Inferior parietal cortex (tissue), 1 donor: Measurements from ENCODE around the gene PLXNB3.

Experiments
- DNase-seq: peaks from one replicate; pipeline ENCODE4 v3.0.0-alpha.2; 2016; ENCODE audit errors: extremely low spot score

Gene PLXNB3

DNA sequence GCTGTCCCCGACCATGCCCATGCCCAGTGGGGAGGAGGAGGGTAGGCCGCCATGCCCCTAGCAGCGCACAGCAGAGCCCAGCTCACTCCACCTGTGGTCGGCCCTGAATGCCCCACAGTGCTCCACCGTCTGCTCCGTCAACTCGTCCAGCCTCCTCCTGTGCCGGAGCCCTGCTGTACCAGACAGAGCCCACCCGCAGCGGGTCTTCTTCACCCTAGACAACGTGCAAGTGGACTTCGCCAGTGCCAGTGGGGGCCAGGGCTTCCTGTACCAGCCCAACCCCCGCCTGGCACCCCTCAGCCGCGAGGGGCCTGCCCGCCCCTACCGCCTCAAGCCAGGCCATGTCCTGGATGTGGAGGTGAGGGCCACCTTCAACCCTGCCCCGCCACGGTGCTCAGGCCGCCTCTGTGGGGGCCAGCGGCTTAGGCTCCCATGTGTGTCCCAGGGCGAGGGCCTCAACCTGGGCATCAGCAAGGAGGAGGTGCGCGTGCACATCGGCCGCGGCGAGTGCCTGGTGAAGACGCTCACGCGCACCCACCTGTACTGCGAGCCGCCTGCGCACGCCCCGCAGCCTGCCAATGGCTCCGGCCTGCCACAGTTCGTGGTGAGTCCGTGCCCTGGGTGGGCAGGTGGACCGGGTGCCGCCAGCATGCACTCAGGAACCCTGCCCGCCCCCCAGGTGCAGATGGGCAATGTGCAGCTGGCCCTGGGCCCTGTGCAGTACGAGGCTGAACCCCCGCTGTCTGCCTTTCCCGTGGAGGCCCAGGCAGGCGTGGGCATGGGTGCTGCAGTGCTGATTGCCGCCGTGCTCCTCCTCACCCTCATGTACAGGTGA is 9.9 kb downstream of the PLXNB3 start:
- DNase-seq, result no peak

DNA sequence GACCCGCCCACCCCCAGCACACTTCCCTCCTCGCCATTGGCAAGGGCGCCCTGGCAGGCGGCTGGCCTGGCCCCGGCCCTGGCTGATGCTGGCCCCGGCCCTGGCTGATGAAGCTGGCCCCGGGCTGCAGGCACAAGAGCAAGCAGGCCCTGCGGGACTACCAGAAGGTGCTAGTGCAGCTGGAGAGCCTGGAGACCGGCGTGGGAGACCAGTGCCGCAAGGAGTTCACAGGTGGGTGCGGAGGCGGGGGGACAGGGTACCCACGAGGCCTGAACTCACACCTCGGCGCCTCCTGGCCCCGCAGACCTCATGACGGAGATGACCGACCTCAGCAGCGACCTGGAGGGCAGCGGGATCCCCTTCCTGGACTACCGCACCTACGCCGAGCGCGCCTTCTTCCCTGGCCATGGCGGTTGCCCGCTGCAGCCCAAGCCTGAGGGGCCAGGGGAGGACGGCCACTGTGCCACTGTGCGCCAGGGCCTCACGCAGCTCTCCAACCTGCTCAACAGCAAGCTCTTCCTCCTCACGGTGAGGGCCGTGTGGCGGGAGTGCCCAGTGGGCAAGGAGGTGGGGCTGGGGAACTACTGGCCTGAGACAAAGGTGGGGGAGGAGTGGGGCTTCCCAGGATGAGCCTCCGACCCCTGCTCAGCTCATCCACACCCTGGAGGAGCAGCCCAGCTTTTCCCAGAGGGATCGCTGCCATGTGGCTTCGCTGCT is 10.7 kb downstream of the PLXNB3 start:
- no peak for DNase-seq

DNA sequence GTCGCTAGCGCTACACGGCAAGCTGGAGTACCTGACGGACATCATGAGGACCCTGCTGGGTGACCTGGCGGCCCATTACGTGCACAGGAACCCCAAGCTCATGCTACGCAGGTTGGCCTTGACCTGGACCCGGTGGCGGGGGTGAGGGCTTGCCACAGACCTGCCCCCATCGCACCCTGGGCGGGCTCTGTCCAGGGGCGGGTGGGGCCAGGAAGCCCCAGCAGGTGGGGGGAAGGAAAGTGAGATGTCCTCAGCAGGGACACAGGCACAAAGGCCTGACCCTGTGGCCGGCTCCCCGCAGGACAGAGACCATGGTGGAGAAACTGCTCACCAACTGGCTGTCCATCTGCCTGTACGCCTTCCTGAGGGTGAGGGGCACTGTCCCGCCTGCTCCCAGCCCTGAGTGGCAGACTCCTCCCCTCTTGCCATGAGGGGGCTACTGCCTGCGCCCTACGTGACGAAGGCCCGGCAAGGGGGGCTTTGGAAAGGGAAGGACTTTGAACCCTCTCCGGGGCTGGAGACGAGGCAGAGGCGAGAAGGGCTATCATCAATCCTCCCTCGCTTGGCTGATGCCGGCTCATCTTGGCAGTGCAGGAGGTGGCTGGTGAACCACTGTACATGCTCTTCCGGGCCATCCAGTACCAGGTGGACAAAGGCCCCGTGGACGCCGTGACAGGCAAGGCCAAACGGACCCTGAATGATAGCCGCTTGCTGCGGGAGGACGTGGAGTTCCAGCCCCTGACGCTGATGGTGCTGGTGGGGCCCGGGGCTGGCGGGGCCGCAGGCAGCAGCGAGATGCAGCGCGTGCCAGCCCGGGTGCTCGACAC is 11.5 kb downstream of the PLXNB3 start:
- DNase-seq, result no peak

DNA sequence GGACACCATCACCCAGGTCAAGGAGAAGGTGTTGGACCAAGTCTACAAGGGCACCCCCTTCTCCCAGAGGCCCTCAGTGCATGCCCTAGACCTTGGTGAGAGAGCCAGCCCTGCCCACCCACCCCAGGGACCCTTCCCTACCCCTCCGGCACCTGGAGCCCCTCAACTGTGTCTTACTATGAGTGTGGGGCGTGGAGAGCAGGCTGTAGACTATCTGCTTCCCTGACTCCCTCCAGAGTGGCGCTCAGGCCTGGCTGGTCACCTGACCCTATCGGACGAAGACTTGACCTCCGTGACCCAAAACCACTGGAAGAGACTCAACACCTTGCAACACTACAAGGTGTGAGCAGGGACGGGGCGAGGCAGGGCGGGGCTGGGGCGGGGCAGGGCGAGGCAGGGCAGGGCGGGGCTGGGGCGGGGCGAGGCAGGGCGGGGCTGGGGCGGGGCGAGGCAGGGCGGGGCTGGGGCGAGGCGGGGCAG is 12.1 kb downstream of the PLXNB3 start:
- DNase-seq, result no peak

DNA sequence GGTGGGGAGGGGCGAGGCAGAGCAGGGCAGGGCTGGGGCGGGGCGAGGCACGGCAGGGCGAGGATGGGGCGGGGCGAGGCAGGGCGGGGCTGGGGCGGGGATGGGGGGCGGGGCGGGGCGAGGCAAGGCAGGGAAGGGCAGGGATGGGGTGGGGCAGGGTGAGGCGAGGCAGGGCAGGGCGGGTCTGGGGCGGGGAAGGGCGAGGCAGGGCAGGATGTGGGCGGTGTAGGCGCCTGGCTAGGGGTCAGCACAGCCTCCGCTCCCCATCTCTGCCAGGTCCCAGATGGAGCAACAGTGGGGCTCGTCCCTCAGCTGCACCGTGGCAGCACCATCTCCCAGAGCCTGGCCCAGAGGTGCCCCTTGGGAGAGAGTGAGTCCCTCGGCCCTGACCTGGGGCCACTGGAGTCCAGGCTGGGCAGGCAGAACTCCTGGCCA is 12.6 kb downstream of the PLXNB3 start:
- no peak for DNase-seq

DNA sequence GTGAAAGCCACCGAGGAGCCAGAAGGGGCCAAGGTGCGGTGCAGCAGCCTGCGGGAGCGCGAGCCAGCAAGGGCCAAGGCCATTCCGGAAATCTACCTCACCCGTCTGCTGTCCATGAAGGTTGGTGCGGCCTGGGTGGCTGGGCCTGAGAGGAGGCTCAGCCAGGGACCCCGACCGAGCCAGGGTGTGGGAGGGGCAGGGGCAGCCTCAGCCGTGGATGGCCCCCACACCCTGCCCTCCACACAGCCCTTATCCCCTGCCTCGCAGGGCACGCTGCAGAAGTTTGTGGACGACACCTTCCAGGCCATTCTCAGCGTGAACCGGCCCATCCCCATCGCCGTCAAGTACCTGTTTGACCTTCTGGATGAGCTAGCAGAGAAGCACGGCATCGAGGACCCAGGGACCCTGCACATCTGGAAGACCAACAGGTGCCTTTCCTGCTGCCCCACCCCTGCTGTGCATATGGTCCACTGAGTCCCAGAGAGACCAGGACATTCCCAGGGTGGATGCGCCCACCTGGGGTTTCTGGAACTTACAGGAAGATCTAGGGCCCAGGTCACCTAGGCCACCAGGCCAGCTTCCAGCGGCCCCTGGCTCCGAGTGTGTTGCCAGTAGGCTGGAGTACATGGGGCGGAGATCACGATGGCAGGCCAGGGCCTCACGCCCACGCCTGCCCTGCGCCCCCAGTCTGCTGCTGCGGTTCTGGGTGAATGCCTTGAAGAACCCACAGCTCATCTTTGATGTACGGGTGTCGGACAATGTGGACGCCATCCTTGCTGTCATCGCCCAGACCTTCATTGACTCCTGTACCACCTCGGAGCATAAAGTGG is 13.4 kb downstream of the PLXNB3 start:
- no peak for DNase-seq

DNA sequence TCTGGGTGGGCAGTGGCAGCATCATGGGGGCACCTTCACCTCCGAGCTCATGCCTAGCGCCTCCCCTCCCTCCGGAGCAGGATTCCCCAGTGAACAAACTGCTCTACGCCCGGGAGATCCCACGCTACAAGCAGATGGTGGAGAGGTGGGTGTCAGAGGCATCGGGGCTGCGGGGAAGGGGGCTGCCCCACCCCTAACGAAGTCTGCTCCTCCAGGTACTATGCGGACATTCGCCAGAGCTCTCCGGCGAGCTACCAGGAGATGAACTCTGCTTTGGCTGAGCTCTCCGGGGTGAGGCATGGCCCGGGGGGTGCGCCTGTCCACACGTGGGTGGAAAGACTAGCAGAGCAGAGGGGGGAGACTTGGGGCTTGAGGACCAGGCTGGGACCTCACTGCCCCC is 14.1 kb downstream of the PLXNB3 start:
- no peak for DNase-seq

DNA sequence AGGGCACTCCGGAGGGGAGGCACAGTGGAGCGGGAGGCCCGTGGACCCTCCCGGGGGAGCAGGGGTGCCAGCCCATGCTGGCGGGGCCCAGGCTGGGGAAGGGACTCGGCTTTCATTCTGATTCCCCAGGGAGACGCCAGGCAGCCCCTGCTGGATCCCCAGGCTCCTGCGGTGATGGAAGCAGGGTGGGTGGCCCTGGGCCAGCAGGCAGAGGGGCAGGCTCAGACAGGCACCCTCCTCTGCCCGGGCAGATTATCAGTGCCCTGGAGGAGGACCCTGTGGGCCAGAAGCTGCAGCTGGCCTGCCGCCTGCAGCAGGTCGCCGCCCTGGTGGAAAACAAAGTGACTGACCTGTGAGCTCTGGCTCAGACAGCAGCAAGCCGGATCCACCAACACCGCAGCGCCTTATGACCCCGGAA is 14.6 kb downstream of the PLXNB3 start:
- DNase-seq, result no peak

DNA sequence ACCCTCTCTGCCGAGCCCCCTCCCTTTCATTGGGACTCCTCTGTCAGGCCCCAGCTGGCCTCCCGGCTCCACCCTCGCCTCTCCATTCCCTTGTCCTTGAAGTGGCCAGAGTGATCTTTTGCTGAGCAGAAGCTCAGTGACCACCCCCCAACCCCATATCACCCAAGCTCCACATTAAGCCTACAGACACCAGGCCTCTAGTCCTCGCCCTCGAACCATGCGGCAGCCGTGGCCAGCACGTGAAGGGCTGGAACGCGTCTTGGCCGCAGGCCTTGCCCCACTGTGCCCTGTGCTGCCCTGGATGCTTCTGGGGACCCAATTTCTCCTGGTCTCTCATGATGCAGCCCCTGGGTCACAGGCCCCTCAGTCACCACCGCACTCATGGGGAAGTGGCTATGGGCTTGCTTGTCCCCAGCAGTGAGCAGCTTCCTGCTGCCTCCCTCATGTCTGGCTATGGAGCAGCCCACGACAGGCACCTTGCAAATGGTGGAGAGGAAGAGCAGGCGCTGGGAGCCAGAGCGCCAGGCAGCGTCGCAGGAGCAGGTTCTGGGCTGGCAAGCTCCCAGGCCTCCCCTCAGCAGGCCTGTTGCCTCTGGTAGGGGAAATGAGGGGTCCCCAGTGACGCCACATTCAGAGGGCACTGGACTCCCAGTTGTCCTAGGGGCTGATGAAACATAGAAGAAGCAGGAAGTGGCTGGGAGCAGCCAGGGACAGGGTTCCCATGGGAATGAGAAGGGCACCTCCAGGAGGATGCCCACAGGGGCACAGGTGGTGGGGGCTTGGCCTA is 16.0 kb downstream of the PLXNB3 start:
- no peak for DNase-seq

DNA sequence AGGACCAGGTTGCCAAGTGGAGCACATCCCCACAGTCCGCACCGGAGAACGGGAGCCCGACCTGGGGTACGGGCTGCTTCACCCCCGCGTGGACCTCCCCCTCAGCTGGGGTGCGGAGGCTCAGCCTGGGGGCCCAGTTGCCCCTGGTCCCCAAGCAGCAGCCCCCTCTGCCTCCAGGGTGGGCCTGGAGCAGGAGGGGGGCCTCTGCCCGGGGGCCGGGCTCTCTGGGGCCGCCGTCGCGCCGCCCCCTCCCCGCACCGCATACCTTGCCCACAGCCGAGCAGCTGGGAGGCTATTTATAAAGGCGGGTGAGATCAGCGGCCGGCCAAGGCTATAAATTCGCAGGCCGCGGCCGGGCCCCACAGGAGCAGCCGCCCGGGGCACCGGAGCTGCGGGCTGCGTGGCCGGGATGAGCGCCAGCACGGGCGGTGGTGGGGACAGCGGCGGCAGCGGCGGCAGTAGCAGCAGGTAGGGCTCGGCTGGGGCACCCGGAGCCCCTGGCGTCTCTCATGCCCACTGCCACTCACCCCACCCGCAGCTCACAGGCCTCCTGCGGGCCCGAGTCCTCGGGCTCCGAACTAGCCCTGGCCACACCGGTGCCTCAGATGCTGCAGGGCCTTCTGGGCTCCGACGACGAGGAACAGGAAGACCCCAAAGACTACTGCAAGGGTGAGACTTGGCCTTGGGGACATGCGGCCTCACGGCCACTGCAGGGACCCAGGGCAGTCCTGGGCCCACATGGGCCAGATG is 16.8 kb downstream of the PLXNB3 start, which contains the start of gene SRPK3:
SRPK3 (plus strand) TSS at position 364 of the 750 bp plus-strand sequence; CDS start at position 410, 46 bp downstream.
- no peak for DNase-seq

DNA sequence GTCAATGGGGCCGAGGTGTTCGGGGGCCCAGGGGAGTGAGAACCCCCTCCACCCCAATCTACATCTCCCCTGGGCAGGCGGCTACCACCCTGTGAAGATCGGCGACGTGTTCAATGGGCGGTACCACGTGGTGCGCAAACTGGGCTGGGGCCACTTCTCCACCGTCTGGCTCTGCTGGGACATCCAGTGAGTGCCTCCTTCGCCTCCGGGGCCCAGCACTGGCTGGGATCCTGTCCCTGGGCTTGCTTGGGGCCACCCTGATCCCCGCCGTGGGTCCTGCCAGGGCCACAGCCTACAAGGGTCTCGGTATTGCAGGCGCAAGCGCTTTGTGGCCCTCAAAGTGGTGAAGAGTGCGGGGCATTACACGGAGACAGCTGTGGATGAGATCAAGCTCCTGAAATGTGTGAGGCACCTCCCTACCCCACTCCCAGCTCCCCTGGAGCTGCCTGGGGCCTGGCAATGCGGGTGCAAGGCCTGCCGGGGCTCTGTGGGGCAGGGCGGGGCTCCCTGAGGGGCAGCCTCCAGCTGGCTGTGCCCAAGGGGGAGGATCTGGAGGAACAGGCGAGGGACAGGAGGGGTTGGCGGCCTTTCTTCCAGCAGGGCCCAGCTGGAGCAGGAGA is 17.5 kb downstream of the PLXNB3 start:
- no peak for DNase-seq

DNA sequence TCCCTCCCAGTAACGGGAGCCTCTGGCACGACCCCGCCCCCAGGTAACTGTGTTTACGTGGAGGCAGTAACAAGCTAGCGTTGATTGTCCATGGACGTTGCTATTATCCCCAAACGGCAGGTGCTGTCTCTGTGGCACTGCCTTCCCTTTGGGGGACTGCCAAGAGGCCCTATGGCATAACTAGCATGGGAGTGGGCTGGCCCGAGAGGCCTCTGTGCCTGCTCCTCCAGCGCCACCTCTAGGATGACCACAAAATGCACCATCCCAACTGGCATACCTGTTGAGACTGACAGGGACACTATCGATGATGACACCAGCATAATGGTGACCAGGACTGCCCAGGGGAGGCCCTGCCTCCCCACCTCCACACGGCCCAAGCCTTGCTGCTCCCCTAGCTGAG is 18.3 kb downstream of the PLXNB3 start:
- DNase-seq, result no peak

DNA sequence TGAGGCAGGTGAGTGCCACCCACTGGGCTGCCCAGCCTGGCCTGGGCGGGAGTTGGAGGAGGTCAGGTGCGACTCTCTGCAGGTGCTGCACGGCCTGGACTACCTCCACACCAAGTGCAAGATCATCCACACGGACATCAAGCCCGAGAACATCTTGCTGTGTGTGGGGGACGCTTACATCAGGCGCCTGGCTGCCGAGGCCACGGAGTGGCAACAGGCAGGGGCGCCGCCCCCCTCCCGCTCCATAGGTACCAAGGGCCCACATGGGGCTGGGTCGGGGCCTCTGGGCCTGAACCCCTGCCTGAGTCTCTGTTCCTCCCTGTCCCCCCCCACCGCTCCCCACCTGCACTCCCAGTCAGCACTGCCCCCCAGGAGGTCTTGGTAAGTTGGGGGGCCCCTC is 18.8 kb downstream of the PLXNB3 start:
- no peak for DNase-seq

DNA sequence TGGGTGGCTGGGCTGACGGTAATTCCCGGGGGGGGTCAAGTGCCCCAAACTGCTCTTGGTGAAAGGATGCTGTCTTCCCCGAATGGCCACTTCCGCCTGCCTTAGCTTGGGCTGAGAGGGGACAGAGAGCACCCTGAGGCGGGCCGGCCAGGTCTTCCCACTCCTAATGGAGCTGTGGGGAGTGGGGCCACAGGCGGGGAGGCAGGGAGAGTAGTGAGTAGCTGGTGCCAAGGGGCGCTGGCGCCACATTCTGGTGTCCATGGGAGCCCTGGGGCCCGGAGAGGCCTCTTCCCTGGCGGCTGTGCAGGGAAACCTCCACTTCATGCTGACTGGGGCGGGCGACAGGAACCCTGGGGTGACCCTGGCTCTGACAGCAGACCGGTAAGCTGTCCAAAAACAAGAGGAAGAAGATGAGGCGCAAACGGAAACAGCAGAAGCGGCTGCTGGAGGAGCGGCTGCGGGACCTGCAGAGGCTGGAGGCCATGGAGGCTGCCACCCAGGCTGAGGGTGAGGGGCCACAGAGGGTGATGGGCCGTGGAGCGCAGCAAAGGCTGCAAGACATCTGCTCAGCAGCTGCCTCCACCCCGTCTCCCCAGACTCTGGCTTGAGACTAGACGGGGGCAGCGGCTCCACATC is 19.4 kb downstream of the PLXNB3 start:
- DNase-seq, result no peak

DNA sequence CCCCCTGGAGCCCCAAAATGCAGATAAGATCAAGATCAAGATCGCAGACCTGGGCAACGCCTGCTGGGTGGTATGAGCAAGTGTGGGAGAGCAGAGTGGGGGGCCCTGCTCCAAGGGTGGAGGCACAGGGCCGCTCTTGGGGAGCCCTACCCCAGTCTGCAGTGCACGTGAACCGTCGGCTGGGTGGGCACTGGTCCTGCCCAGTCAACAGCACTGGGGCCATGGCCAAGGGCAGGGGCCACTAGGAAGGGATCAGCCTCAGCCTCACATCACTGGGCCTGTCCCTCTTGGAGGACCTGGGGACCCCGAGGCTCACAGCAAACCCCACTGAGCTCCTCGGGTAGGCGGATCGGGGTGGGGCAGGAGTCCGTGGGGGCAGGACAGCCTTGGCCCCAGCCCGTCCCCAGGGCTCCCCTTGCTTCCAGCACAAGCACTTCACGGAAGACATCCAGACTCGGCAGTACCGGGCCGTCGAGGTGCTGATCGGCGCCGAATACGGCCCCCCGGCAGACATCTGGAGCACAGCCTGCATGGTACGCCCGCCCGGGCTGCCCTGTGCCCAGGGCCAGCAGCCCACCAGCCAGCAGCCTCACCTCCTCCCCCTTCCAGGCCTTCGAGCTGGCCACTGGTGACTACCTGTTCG is 20.4 kb downstream of the PLXNB3 start:
- no peak for DNase-seq

DNA sequence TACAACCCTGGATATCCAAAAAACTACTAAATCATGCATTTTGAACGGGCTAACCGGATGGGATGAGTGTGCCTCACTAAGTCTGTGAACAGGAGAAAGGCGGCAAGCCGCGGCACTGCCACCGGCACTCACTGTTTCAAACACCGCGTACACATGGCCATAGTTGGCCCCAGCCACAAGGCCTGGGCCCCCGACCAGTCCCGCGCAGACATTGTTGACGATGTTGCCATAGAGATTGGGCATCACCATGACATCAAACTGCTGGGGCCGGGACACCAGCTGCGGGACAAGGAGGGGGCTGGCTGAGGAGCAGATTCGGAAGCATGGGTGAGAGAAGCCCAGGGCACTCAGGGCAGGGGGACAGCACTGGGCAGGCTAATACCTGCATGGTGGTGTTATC is 22.6 kb downstream of the PLXNB3 start:
- DNase-seq, result no peak

DNA sequence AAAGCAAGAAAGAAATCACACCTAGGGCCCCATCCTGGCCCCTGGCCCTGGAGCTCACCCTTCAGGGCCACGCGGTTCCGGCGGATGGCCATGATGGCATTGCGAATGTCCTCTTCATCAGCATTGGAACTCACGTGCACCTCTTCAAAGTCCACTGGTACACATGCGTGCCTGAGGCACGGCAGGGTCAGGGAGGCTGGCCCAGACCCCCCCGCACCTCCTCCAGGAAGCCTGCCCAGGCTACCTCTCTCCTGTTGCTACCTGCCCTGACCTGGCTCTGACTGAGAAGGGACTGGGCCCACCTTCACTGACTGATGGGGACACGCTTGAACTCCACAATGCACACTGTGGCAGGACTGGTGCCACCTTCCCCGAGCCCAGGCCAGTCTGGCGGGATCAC is 25.6 kb downstream of the PLXNB3 start:
- no peak for DNase-seq
